ENCODE results near the gene P2RY6. TPM values are rescaled to one million over a fixed set of nuclear protein-coding genes. Genes with fewer than 3 reads are reported as not detected.
A peak's percentile ranks its signal among the peaks of the same experiment; 100 is the strongest.

P2RY6 gene
- total RNA-seq, 2 experiments from 2014 or later = 0.44 TPM; not detected in 1

DNA sequence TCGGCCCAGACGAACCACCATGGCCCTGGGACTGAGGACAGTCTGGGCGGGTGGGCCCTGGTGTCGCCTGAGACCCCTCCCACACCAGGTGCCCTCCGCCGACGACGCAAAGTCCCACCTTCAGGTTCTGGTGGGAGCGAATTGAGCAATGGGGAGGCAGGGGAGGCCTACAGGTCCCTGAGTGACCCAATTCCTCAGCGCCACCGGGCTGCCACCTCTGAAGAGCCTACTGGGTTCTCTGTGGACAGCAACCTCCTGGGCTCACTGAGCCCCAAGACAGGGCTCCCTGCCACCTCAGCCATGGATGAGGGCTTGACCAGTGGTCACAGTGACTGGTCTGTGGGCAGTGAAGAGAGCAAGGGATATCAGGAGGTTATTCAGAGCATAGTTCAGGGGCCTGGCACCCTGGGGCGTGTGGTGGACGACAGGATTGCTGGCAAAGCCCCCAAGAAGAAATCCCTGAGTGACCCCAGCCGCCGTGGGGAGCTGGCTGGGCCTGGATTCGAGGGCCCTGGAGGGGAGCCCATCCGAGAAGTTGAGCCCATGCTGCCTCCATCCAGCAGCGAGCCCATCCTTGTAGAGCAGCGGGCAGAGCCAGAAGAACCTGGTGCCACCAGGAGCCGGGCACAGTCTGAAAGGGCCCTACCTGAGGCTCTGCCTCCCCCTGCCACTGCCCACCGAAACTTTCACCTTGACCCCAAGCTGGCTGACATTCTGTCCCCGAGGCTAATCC is 38.7 kb downstream of the P2RY6 start:
- Mint-ChIP-seq H3K9me3 (no peaks in the 10 kb centered on the region), H3K4me3 (no peak overlapping the region), H3K36me3 (no peaks in the 10 kb centered on the region), H3K27me3 (peaks cover 32% of the 10 kb centered on the region), H3K27ac (no peak overlapping the region), H3K4me1 (peaks cover 22% of the 10 kb centered on the region)
- POLR2A ChIA-PET = no interaction called here
- ATAC-seq (ENCODE audit: low read depth) (no peak), DNase-seq (no peak)

DNA sequence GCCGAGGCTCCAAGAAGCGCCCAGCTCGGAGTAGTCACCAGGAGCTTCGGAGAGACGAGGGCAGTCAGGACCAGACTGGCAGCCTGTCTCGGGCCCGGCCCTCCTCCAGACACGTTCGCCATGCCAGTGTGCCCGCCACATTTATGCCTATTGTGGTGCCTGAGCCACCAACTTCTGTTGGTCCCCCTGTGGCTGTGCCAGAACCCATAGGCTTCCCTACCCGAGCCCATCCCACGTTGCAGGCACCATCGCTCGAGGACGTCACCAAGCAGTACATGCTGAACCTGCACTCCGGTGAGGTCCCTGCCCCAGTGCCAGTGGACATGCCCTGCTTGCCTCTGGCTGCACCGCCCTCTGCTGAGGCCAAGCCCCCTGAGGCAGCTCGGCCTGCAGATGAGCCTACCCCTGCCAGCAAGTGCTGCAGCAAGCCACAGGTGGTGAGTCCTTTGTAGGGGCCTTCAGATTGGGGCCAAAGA is 39.3 kb downstream of the P2RY6 start:
- DNase-seq = no peak
- H3K4me1 Mint-ChIP-seq = peaks cover 22% of the 10 kb centered on the region
- no peak overlapping the region for H3K4me3 Mint-ChIP-seq
- POLR2A ChIA-PET = no interaction called here
- ATAC-seq (ENCODE audit: low read depth) = no peak
- no peaks in the 10 kb centered on the region for H3K9me3 Mint-ChIP-seq
- no peaks in the 10 kb centered on the region for H3K36me3 Mint-ChIP-seq
- H3K27ac Mint-ChIP-seq = no peak overlapping the region
- H3K27me3 Mint-ChIP-seq = peaks cover 29% of the 10 kb centered on the region

DNA sequence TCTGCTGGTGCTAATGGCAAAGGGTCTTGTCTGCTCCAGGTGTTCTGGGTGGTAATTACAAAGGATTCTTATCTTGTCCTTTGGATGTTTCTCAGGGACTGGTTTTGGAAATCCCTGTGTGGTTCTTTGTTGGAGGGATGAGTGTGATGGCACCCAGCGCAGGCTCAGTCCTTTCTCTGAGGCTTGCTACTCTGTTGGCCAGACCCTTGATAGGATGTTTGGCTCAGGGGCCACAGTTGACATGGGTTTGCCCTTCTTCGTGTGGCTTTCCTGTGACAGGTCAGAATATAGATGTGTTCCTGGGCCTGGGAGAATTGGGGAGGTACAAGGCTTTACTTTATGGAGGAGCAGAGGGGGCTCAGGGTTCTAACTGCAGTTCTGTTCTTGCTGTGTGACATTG is 39.9 kb downstream of the P2RY6 start:
- no peak for DNase-seq
- no peak for ATAC-seq (ENCODE audit: low read depth)
- Mint-ChIP-seq H3K27me3 (peaks cover 23% of the 10 kb centered on the region), H3K4me1 (peaks cover 19% of the 10 kb centered on the region), H3K9me3 (no peaks in the 10 kb centered on the region), H3K27ac (no peak overlapping the region), H3K4me3 (no peak overlapping the region), H3K36me3 (no peaks in the 10 kb centered on the region)
- POLR2A ChIA-PET = no interaction called here

DNA sequence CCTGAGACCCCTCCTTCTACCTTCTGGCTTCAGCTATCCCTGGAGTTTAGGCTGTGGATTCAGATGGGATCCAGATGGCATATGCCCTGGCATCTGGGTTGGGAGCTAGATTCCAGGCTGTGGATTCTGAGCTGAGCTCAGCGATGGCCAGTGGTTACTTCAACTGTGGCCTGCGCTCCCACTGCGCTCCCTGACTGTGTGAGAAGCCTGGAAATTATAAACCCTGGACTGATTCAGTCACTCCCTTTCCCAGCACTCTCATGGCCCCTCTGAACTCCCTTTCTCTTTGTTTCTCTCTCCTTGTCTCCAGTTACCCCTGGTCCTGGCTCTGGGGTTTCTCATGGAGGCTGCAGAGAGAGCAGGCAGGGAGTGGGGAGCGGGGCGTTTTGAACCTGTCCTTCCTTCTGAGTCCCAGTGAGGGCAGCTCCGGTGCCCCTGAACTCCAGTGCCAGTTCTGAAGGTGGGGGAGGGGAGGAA is 40.8 kb downstream of the P2RY6 start:
- H3K36me3 Mint-ChIP-seq = no peaks in the 10 kb centered on the region
- POLR2A ChIA-PET = interaction anchor here (1.4 kb wide), 1 partner anchor 23 kb away, joined by 4 read pairs; no protein-coding TSS in a partner anchor
- H3K4me3 Mint-ChIP-seq = no peak overlapping the region

DNA sequence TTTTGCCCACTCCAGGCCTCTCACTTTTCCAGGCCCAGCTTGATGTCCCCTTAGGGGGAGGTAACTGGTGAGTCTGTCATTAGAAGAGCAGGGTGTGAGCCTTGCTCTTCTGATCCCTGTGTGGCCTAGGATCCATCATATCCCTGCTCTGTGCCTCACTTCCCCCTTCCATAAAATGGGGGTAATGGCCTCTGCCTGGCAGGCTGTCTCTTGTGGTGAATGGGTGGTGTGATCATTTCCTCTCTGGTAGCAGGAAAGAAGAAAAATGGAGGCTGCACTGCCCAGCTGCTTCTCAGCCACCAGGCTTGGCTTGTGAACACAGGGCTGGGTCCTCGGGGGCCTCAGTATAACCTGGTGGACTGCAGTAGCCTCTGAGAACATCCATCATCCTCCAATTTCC is 41.5 kb downstream of the P2RY6 start:
- DNase-seq (no peak), ATAC-seq (ENCODE audit: low read depth) (peak; percentile 54)
- H3K36me3 Mint-ChIP-seq = no peaks in the 10 kb centered on the region
- POLR2A ChIA-PET = interaction anchor here (1.1 to 1.4 kb wide), 2 partner anchors 22 to 23 kb away, joined by 4 read pairs; no protein-coding TSS in a partner anchor
- peaks cover 19% of the 10 kb centered on the region for H3K27me3 Mint-ChIP-seq
- no peaks in the 10 kb centered on the region for H3K9me3 Mint-ChIP-seq
- H3K4me3 Mint-ChIP-seq = no peak overlapping the region
- peaks cover 16% of the 10 kb centered on the region for H3K4me1 Mint-ChIP-seq
- H3K27ac Mint-ChIP-seq = peak overlapping the region; percentile 80

More for the DNA sequence above, 40.8 kb downstream of the P2RY6 start:
- DNase-seq (no peak), ATAC-seq (ENCODE audit: low read depth) (no peak)
- H3K27ac Mint-ChIP-seq = no peak overlapping the region
- no peaks in the 10 kb centered on the region for H3K9me3 Mint-ChIP-seq
- H3K4me1 Mint-ChIP-seq = peaks cover 16% of the 10 kb centered on the region
- H3K27me3 Mint-ChIP-seq = peaks cover 19% of the 10 kb centered on the region

DNA sequence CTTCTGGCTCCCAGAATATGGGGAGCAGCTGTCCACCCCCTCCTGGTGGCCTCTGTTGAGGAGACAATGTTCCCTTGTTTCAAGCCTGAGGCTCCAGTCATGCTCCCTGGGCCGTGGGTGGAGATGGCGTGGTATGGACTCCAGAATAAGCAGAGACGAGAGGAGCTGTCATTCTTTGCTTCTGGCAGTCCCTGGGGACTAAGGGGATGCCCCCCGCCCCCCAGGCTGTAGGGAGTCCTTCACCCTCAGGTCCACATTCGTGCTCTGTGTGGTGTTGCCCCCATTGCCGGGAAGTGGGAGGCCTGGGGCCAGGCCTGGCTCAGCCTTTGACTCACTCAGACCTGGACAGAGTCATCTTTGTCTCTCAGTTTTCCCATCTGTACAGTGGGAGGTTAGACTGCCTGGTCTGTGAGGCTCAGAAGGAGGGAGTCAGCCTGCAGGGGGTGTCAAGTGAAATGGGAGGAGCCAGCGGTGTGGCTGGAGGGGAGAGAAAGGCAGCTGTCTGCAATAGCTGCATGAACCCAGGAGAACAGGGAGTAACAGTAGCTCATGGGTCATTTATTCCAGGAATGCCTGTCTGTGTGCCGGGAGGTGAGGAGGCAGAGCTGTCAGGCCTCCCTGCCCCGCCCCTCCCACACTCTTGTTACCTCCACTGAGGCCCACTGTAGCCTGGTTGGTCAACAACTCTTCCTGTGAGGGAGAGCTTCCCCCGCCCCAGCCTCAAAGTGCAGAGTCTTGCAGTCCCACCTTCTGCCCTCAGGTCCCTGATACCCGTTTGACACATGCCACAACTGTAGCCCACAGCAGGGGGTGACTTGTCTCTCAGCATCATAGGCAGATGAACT is 42.2 kb downstream of the P2RY6 start:
- Mint-ChIP-seq H3K27ac (peak overlapping the region; percentile 80), H3K4me3 (no peak overlapping the region), H3K27me3 (peaks cover 15% of the 10 kb centered on the region), H3K9me3 (no peaks in the 10 kb centered on the region), H3K36me3 (no peaks in the 10 kb centered on the region), H3K4me1 (peaks cover 16% of the 10 kb centered on the region)
- ATAC-seq (ENCODE audit: low read depth) (no peak), DNase-seq (no peak)
- POLR2A ChIA-PET = interaction anchor here (1.1 to 1.4 kb wide), 2 partner anchors 21 to 23 kb away, joined by 4 read pairs; no protein-coding TSS in a partner anchor

DNA sequence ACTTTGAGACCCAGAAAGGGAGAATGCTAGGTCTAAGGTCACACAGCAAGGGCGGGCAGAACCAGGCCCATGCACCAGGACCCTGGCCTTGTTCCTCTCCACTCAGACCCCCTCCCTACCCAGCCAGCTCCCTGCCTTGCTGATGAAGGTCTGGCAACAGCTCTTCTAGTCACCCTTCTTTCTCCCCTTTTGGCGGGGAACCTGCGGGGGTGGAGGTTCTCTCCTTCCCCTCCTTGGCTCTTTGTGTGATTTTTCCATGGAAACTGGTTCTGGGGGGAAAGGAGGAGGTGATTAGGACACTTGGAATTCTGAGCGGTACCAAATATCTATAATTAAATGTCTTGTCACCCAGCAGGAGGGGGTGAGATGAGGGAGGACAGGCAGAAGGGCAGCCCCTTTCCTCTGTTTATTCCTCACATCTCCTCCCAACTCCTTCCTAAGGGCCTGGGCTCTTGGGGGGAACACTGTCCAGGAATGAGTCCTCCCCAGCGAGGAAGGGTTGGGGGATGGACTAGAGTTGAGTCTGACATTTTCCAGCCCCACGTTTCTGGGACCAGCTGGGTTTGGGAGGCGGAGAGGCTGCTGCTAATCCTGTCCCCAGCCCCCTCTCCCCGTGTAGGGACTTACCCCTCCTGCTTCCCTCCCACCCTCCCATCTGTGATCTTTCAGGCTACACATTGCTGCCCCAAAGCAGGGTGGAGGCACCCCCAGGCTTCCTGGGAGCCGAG is 43.3 kb downstream of the P2RY6 start:
- DNase-seq = no peak
- Mint-ChIP-seq H3K9me3 (no peaks in the 10 kb centered on the region), H3K4me1 (peaks cover 16% of the 10 kb centered on the region), H3K27ac (no peak overlapping the region), H3K4me3 (no peak overlapping the region), H3K27me3 (peaks cover 4% of the 10 kb centered on the region), H3K36me3 (no peaks in the 10 kb centered on the region)
- ATAC-seq (ENCODE audit: low read depth) = no peak
- POLR2A ChIA-PET = no interaction called here

DNA sequence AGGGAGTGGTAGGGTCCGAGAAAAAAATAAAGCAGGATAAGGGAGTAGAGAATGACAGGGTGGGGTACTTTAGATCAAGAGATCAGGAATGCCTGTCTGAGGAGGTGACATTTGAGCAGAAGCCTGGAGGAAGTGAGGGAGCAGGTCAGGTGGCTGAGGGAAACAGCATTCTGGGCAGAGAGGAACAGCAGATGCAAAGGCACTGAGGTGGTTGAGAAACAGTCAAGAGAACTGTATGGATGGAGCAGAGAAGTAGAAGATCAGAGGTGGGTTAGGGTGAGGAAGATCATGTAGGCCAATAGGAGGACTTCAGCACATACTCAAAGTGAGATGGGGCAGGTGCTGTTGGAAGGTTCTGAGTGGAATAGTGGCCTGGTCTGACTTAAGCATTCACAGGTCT is 44.3 kb downstream of the P2RY6 start:
- Mint-ChIP-seq H3K4me3 (no peak overlapping the region), H3K27ac (no peak overlapping the region), H3K4me1 (peaks cover 18% of the 10 kb centered on the region), H3K27me3 (peaks cover 4% of the 10 kb centered on the region), H3K36me3 (no peaks in the 10 kb centered on the region), H3K9me3 (no peaks in the 10 kb centered on the region)
- POLR2A ChIA-PET = no interaction called here
- DNase-seq (no peak), ATAC-seq (ENCODE audit: low read depth) (no peak)

DNA sequence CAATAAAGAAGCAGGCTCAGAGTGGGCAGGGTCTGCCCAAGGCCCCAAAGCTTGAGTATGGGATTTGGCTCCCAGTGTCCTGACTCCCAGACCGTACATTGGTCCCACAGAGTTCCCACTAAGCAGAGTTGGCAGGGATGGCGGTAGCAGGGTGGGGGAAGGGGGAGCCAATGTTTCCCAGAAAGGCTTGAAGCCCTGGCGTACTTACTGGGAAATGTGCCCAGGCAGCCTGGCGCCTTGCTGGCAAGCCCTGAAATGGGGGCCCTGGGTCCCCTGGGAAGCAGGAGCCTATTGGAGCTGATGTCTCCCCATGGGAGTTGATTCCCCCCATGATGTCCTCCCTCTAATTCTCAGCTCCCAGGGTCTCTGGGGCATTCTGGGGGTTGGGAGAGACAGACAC is 45.2 kb downstream of the P2RY6 start:
- POLR2A ChIA-PET = no interaction called here
- Mint-ChIP-seq H3K36me3 (no peaks in the 10 kb centered on the region), H3K4me3 (no peak overlapping the region), H3K4me1 (peaks cover 24% of the 10 kb centered on the region), H3K9me3 (no peaks in the 10 kb centered on the region), H3K27me3 (peaks cover 2% of the 10 kb centered on the region), H3K27ac (no peak overlapping the region)
- ATAC-seq (ENCODE audit: low read depth) = no peak
- DNase-seq = no peak

DNA sequence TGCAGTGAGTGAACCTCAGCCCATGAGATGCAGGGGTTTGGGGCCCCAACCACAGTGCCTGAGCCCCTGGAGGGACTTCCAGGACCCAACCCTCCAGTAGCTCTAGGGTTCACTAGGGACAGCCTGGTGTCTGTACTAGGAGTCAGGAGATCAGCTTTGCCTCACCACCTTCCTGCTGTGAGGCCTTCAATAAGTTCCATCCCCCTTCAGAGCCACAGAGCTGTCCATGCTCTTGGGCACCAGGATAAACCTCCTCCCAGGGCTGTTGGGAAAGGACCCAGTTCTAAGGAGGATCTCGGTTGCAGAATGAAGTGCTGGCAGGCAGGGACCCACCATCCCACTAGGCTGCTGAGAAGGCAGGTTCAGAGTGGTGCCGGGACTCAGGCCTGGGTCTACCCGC is 45.7 kb downstream of the P2RY6 start:
- ATAC-seq (ENCODE audit: low read depth) (no peak), DNase-seq (no peak)
- Mint-ChIP-seq H3K27me3 (peaks cover 2% of the 10 kb centered on the region), H3K4me3 (no peak overlapping the region), H3K27ac (no peak overlapping the region), H3K36me3 (no peaks in the 10 kb centered on the region), H3K9me3 (no peaks in the 10 kb centered on the region), H3K4me1 (peaks cover 24% of the 10 kb centered on the region)
- POLR2A ChIA-PET = no interaction called here

DNA sequence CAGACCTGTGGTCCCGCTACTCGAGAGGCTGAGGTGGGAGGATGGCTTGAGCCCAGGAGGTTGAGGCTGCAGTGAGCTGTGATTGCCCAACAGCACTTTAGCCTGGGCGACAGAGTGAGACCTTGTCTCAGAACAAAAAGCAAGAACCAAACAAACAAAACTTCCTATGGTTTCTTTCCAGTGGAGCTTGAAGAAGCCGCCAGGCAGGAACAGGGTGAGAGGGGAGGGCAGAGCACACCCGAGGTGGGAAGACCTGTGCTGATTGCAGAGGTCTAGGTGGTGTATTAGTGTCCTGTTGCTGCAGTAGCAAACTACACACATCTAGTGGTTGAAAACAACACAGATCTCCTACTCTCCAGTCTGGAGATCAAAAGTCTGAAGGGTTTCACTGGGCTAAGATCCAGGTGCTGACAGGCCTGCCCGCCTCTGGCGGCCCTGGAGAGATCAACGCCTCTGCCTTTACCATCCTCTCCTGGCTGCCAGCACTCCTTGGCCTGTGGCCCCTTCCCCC is 46.4 kb downstream of the P2RY6 start:
- no peaks in the 10 kb centered on the region for H3K9me3 Mint-ChIP-seq

DNA sequence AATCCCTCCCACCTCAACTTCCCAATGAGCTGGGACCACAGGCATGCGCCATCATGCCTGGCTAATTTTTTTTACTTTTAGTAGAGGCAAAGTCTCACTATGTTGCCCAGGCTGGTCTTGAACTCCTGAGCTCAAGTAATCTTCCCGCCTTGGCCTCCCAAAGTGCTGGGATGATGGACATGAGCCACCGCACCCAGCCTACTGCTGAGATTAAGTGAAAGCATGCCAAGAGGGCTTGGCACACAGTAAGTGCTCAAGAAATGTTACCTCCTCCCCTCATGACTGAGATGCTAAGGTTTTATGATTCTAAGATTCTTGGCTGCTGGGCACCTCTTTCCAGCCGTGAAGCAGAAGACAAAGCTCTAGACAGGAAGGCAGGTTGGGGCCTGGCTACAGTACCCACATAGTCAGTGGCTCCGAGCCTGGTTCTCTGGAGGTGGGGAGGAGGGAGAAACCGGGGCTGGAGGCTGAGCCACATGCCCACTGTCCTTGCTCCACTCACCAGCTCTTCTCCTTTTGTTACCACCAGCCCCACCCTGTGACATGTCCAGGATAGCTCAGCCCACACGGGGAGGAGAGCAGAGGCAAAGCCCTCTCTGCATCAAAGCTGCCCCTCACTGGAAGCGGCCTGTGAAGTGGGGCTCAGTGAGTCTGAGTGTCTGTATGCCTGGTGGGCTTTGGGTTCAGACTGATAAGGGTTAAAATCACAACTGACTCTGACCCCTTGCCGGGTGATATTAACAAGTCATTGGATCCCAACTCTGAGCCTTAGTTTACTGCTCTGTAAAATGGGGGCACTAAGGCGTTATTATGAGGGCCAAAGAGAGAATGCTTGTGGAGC is 48.8 kb downstream of the P2RY6 start:
- DNase-seq (no peak), ATAC-seq (ENCODE audit: low read depth) (no peak)
- Mint-ChIP-seq H3K4me3 (no peak overlapping the region), H3K9me3 (no peaks in the 10 kb centered on the region), H3K27ac (no peak overlapping the region), H3K27me3 (no peaks in the 10 kb centered on the region), H3K4me1 (peaks cover 11% of the 10 kb centered on the region), H3K36me3 (no peaks in the 10 kb centered on the region)
- POLR2A ChIA-PET = no interaction called here

More for the DNA sequence above, 46.4 kb downstream of the P2RY6 start:
- no peak overlapping the region for H3K4me3 Mint-ChIP-seq
- no peak for ATAC-seq (ENCODE audit: low read depth)
- no peak overlapping the region for H3K27ac Mint-ChIP-seq
- H3K27me3 Mint-ChIP-seq = no peaks in the 10 kb centered on the region
- H3K36me3 Mint-ChIP-seq = no peaks in the 10 kb centered on the region
- POLR2A ChIA-PET = interaction anchor here (0.5 kb wide), 1 partner anchor 223 kb away, joined by 3 read pairs; no protein-coding TSS in a partner anchor
- H3K4me1 Mint-ChIP-seq = peaks cover 20% of the 10 kb centered on the region
- no peak for DNase-seq
